Activated CD8-positive, alpha-beta memory T cell treated with anti-CD3 and anti-CD28 coated beads for 1 hour (primary cell): ENCODE measurements around the gene EXOC7.
"Not testable (repeated sequence)": the region's sequence is repeated elsewhere in the genome, so short reads cannot be mapped to it uniquely, and the experiment has no call there.

Experiments
- DNase-seq, 2 donors: peaks; one replicate each; pipeline ENCODE4 v3.0.0-alpha.2; 2020; ENCODE audit warnings: low read depth in 1 of 2; ENCODE audit errors: extremely low read depth in 1 of 2

Gene EXOC7

GRCh38 chr17:76046064-76046463 lies 57.5 kb downstream of the EXOC7 start:
- no peak for DNase-seq

GRCh38 chr17:76044475-76045007 lies 59.0 kb downstream of the EXOC7 start:
- DNase-seq: not testable (repeated sequence)

GRCh38 chr17:76042868-76043267 lies 60.7 kb downstream of the EXOC7 start:
- not testable (repeated sequence) for DNase-seq

- no peak for DNase-seq
These were observed 63.2 kb downstream of the EXOC7 start for GRCh38 chr17:76040376-76040775.

- no peak for DNase-seq
These were observed 64.5 kb downstream of the EXOC7 start for GRCh38 chr17:76039121-76039520.

GRCh38 chr17:76038050-76038449 lies 65.5 kb downstream of the EXOC7 start:
- DNase-seq: no peak

- DNase-seq: no peak
These were observed 66.9 kb downstream of the EXOC7 start for GRCh38 chr17:76036497-76037261.

GRCh38 chr17:76034428-76035350 lies 68.9 kb downstream of the EXOC7 start:
- DNase-seq: no peak

GRCh38 chr17:76033139-76033538 lies 70.4 kb downstream of the EXOC7 start:
- DNase-seq: no peak

- no peak for DNase-seq
These were observed 70.8 kb downstream of the EXOC7 start for GRCh38 chr17:76032780-76033108.

- DNase-seq: no peak
These were observed 71.4 kb downstream of the EXOC7 start for GRCh38 chr17:76032073-76032779.
